Fibroblast of mammary gland (primary cell): Measurements from ENCODE around the gene KRTAP4-11.
"Not testable (repeated sequence)": the region's sequence is repeated elsewhere in the genome, so short reads cannot be mapped to it uniquely, and the experiment has no call there.

Experiments used
- DNase-seq: peaks from one replicate; pipeline ENCODE4 v3.0.0-alpha.2; 2010; ENCODE audit warnings: low read depth
- H3K4me3 ChIP-seq: 2 replicates; pipeline ENCODE4 v1.5.1; 2011; ENCODE audit warnings: low read depth, mild to moderate bottlenecking, low read length, moderate library complexity; ENCODE audit not compliant: control insufficient read depth
- CTCF ChIP-seq: conservative IDR thresholded peaks from 2 replicates; pipeline ENCODE4 v1.5.1; 2011; ENCODE audit warnings: low read depth, low read length, inconsistent platforms; ENCODE audit not compliant: control insufficient read depth, insufficient read depth

KRTAP4-11 gene

GRCh38 chr17:41117846-41118386, at the start of gene KRTAP4-11:
TSS of gene KRTAP4-11 (minus strand) at chr17:41118373. CDS start at chr17:41118315, 58 bp downstream.
- not testable (repeated sequence) for H3K4me3 ChIP-seq, DNase-seq

DNA sequence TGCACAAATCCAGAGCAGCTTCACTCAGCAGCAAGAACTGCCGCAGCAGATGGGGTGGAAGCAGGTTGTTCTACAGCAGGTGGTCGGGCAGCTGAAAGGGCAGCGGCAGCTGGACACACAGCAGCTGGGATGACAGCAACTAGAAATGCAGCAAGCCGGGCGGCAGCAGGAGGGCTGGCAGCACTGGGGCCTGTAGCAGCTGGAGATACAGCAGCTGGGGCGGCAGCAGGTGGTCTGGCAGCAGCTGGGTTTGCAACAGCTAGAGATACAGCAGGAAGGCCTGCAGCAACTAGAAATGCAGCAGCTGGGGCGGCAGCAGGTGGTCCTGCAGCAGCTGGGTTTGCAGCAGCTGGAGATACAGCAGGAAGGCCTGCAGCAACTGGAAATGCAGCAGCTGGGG, 49.4 kb upstream of the KRTAP4-11 start:
- no peak for DNase-seq
- no peak overlapping the region for H3K4me3 ChIP-seq
- no peak for TF ChIP-seq CTCF

GRCh38 chr17:41163828-41164227, 45.7 kb upstream of the KRTAP4-11 start:
- peak; percentile 4 for DNase-seq

DNA sequence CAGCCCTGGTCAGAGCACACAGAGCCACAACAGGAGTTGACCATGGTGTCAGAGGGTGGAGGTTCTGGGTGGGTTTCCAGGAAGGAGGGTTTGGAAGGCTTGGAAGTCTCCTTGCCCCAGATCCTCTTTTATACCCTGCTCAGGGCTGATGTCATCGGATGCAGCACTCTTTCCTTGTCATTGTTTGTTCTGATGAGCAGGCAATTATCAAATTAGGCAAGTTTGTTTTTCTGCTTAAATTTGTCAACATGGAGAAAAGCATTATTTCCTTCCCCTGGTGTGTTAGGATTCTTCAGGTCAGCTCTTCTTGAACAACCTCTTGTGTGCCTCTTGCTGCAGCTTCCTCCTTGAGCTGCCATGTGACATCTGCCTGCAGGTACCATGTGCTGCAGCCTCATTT, 42.5 kb upstream of the KRTAP4-11 start, which contains the start of gene KRTAP4-4:
KRTAP4-4 (minus strand) TSS at position 101 of the 400 bp plus-strand sequence; CDS start at position 44, 57 bp downstream.
- no peak for TF ChIP-seq CTCF
- no peak for DNase-seq
- H3K4me3 ChIP-seq, result no peak within 1 kb of the TSS

More at GRCh38 chr17:41163828-41164227, 45.7 kb upstream of the KRTAP4-11 start:
- H3K4me3 ChIP-seq, result no peak overlapping the region
- no peak for TF ChIP-seq CTCF

GRCh38 chr17:41160190-41160589, 42.0 kb upstream of the KRTAP4-11 start:
- H3K4me3 ChIP-seq, DNase-seq: not testable (repeated sequence)

GRCh38 chr17:41153856-41154255, 35.7 kb upstream of the KRTAP4-11 start:
- no peak for TF ChIP-seq CTCF
- H3K4me3 ChIP-seq, result no peak overlapping the region

GRCh38 chr17:41151525-41151924, 33.4 kb upstream of the KRTAP4-11 start:
- no peak for TF ChIP-seq CTCF
- no peak for DNase-seq
- no peak overlapping the region for H3K4me3 ChIP-seq

More at GRCh38 chr17:41153856-41154255, 35.7 kb upstream of the KRTAP4-11 start:
- DNase-seq, result no peak

- no peak for DNase-seq
- TF ChIP-seq CTCF, result no peak
- no peak overlapping the region for H3K4me3 ChIP-seq
Observed at GRCh38 chr17:41150026-41150425, 31.9 kb upstream of the KRTAP4-11 start.
